GM18502 (cell line): ENCODE results near the gene ERG28.
A peak's percentile ranks its signal among the peaks of the same experiment; 100 is the strongest.
"Not testable (repeated sequence)": the region's sequence is repeated elsewhere in the genome, so short reads cannot be mapped to it uniquely, and the experiment has no call there.

ENCODE experiments used
- ATAC-seq: cut with Tn5 transposase; IDR thresholded peaks from one replicate; pipeline ENCODE4 v1.9.1; 2021; ENCODE audit warnings: mild to moderate bottlenecking; ENCODE audit not compliant: unreplicated experiment, poor library complexity

Gene ERG28, protein sequence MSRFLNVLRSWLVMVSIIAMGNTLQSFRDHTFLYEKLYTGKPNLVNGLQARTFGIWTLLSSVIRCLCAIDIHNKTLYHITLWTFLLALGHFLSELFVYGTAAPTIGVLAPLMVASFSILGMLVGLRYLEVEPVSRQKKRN

DNA sequence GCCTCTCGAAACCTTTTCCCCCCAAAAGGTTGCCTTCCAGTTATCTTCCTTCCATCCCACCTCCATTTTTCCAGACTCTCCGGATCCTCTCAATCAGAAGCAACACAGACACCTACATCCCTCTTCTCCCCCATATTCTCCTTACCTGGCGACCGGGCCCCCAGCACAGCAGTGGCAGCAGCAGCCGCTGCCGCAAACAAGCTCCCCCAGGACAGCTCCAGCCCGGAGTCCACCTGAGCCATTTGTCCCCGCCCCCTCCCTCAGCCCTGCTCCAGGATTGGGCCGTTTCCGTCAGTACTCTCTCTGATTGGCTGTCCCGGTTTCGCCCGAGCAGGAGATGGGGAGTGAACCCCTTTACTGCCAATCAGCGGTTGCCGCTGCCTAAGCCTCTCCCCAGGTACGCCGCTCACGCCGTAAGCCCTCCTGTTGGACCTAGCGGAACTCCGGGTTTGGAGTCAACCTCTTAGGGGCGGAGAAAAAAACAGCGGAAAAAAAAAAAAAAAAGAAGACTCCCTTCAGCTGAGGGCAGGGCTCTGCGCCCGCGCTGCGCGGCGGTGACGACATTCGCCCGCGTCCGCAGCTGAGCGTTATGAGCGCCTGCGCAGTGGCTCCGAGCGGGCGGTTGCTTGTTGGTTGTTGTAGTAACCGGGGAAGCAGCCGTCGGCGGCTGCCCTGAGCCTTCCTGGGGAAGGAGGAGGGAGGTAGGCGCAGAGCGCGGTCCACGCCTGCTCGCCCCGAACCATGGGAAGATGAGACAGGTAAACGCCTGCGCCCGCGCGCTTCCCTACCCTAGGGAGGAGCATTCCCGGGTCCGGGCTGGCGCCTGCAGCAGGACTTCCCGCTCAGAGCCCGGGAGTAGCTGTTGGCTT lies at the start of gene ERG28, which contains the start of gene TTLL5:
Gene ERG28 (minus strand): TSS at position 247 of the 869 bp plus-strand sequence. CDS start 3,374 bp downstream, outside the sequence.
Gene TTLL5 (plus strand): TSS at position 617 of the 869 bp plus-strand sequence. CDS start 1,904 bp downstream, outside the sequence.
- peak; percentile 96 for ATAC-seq

GRCh38 chr14:75709207-75709812 lies 48.6 kb upstream of the ERG28 start:
- no peak for ATAC-seq

DNA sequence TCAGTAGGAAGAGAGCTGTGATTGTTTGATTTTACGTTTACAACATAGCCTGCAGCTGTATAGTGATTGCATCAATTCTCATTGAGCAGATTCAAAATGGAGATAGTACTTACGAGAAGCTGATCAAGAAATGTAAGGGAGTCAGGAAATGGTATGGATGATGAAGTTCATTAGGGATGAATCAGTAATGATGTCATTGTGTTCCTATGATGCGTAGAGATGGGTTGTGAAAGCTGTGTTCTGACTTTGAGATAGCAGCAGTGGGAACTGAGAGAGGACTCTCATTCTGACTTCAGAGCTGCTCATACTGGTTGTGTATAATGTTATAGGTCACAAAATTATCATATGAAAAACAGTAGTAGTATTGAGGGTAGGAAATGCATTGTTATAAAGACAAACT lies 44.3 kb upstream of the ERG28 start:
- ATAC-seq, result no peak

DNA sequence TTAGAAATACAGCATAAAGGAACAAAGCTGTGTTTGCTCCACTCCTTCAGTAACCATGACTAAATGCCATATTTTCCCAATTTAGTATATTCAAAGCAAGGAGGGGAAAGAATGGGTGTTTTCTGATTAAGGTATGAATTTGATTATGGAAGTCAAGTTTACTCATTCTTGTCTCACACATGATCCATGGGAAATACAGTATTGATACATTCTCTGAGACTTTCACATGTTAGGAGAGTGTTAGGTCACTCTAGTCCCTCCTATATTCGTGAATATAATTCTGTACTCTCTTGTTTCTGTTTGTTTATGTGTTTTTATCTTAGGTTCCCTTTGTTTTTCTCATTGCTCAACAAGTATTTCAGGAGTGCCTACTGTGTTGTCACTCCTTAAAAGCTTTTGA lies 42.8 kb upstream of the ERG28 start:
- no peak for ATAC-seq

GRCh38 chr14:75702616-75703261 lies 42.1 kb upstream of the ERG28 start:
- ATAC-seq, result no peak

GRCh38 chr14:75702122-75702521 lies 41.4 kb upstream of the ERG28 start:
- ATAC-seq, result no peak

DNA sequence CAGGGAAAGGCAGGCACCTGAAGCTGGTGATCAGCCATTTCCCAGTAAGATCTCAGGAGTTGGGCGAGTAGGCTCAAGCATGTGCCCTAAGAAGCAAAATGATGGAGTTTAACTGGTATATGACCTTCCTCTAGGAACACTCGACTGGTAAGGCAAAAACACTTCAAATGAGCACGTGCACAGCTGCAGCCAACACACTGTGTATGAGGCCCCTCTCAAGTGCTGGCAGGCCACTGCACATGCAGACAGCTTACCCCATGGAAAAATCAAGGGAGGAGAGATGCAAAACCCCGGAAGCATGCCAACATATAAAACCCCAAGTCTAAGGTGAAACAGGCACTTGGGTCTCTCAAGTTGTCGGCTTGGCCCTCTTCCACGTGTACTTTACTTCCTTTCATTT lies 39.6 kb upstream of the ERG28 start:
- no peak for ATAC-seq

DNA sequence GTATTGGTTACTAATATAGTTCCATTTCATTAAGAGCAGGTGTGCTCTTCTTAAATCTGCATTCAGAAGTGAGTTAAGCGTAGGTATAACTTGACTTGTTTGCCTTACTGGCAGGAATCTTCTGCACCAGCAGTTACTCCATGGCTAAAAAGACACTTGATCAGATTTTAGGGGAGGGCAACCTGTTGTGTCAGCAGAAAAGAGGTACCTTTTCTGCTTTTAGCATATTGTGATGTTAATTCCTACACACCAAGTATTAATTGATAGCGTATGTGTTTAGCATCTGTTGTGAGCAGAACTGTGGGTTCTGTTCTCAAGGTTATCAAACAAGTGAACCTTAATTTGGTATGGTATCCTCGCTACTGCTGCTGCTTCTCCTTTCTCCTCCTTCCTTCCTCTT lies 38.7 kb upstream of the ERG28 start:
- no peak for ATAC-seq

- ATAC-seq, result no peak
These were observed 37.2 kb upstream of the ERG28 start for GRCh38 chr14:75697918-75698317.

- ATAC-seq, result no peak
These were observed 36.7 kb upstream of the ERG28 start for GRCh38 chr14:75697386-75697785.

DNA sequence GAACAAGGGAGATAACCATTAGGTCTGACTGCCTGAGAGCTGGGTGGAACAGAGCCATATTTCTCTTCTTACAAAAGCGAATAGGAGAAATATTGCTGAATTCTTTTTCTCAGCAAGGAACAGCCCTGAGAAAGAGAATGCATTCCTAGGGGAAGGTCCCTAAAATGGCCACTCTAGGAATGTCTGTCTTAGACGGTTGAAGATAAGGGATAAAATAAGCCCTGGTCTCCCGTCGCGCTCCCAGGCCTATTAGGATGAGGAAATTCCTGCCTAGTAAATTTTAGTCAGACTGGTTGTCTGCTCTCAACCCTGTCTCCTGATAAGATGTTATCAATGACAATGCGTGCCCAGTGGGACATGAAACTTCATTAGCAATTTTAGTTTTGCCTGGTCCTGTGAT lies 34.3 kb upstream of the ERG28 start:
- ATAC-seq, result not testable (repeated sequence)

- no peak for ATAC-seq
These were observed 29.3 kb upstream of the ERG28 start for GRCh38 chr14:75690010-75690409.

GRCh38 chr14:75689012-75689411 lies 28.3 kb upstream of the ERG28 start:
- no peak for ATAC-seq

GRCh38 chr14:75685910-75686309 lies 25.2 kb upstream of the ERG28 start:
- no peak for ATAC-seq

GRCh38 chr14:75675265-75675960 lies 14.7 kb upstream of the ERG28 start:
- ATAC-seq, result no peak

GRCh38 chr14:75673345-75674035 lies 12.8 kb upstream of the ERG28 start:
- ATAC-seq, result no peak

- ATAC-seq, result no peak
These were observed 12.0 kb upstream of the ERG28 start for GRCh38 chr14:75672605-75673192.

GRCh38 chr14:75667099-75667765 lies 6.6 kb upstream of the ERG28 start:
- no peak for ATAC-seq

- no peak for ATAC-seq
These were observed 2.3 kb upstream of the ERG28 start for GRCh38 chr14:75662966-75663365.
